Stimulated activated CD4-positive, alpha-beta T cell treated with anti-CD3 and anti-CD28 coated beads, Interleukin-4, amount 100 ng/mL, for 1 hour (primary cell): ENCODE measurements around the gene C2orf92.
A peak's percentile ranks its signal among the peaks of the same experiment; 100 is the strongest.

Experiments
- DNase-seq: peaks from one replicate; pipeline ENCODE4 v3.0.0-alpha.2; 2020

The C2orf92 gene

GRCh38 chr2:97714950-97715652 is 45.6 kb downstream of the C2orf92 start:
- no peak for DNase-seq

GRCh38 chr2:97715951-97716694 is 46.6 kb downstream of the C2orf92 start:
- no peak for DNase-seq

GRCh38 chr2:97716695-97717612 is 47.4 kb downstream of the C2orf92 start:
- DNase-seq: no peak

GRCh38 chr2:97717613-97717995 is 48.1 kb downstream of the C2orf92 start:
- DNase-seq: no peak

- DNase-seq: peak; percentile 67
Observed at GRCh38 chr2:97718051-97718882, 48.8 kb downstream of the C2orf92 start.

GRCh38 chr2:97718942-97719341 is 49.4 kb downstream of the C2orf92 start:
- no peak for DNase-seq

- no peak for DNase-seq
Observed at GRCh38 chr2:97719362-97720155, 50.0 kb downstream of the C2orf92 start.

GRCh38 chr2:97720746-97721145 is 51.2 kb downstream of the C2orf92 start:
- no peak for DNase-seq

- no peak for DNase-seq
Observed at GRCh38 chr2:97722227-97722626, 52.7 kb downstream of the C2orf92 start.

GRCh38 chr2:97723156-97724072 is 53.9 kb downstream of the C2orf92 start:
- DNase-seq: no peak

- no peak for DNase-seq
Observed at GRCh38 chr2:97724073-97724410, 54.5 kb downstream of the C2orf92 start.

GRCh38 chr2:97724501-97724900 is 55.0 kb downstream of the C2orf92 start:
- no peak for DNase-seq

- no peak for DNase-seq
Observed at GRCh38 chr2:97724946-97725688, 55.6 kb downstream of the C2orf92 start.

- DNase-seq: no peak
Observed at GRCh38 chr2:97726261-97727064, 57.0 kb downstream of the C2orf92 start.

GRCh38 chr2:97727296-97727695 is 57.8 kb downstream of the C2orf92 start:
- no peak for DNase-seq

GRCh38 chr2:97728091-97728731 is 58.7 kb downstream of the C2orf92 start:
- no peak for DNase-seq

GRCh38 chr2:97730245-97730644 is 60.7 kb downstream of the C2orf92 start:
- no peak for DNase-seq

- DNase-seq: no peak
Observed at GRCh38 chr2:97731274-97732020, 61.9 kb downstream of the C2orf92 start.
